OCI-LY7 (cell line): Measurements from ENCODE around the gene IBTK. TPM values are rescaled to one million over a fixed set of nuclear protein-coding genes. Genes with fewer than 3 reads are reported as not detected.
"Not testable (repeated sequence)": the region's sequence is repeated elsewhere in the genome, so short reads cannot be mapped to it uniquely, and the experiment has no call there.

ENCODE experiments used
- BruUV-seq: library from RNA; stranded (reverse); fragments of 400-500 nt; replicated peaks from 2 replicates; lab custom pipeline; 2021; lab: Mats Ljungman, UMichigan
- CTCF ChIA-PET: fragments of 300-600 bp; sonication (Branson Sonifier 250); formaldehyde crosslinking; loops from one replicate; lab custom pipeline; 2022; ENCODE audit warnings: antibody characterized with exemption; ENCODE audit not compliant: unreplicated experiment; lab: Charles Lee
- POLR2A ChIA-PET: fragments of 300-600 bp; sonication (Branson Sonifier 250); formaldehyde crosslinking; loops from one replicate; lab custom pipeline; 2022; ENCODE audit warnings: antibody characterized with exemption; lab: Charles Lee
- DNase-seq: peaks from one replicate; pipeline ENCODE4 v3.0.0-alpha.2; 2015; ENCODE audit warnings: low spot score
- H2AFZ ChIP-seq: fragments of 200-600 bp; sonication (generic), shearing (Covaris generic); 2 replicates; pipeline ENCODE4 v1.6.1; 2014; ENCODE audit warnings: mild to moderate bottlenecking, antibody characterized with exemption, low read length, moderate library complexity
- H3K27ac ChIP-seq: fragments of 200-600 bp; sonication (generic); 2 replicates; pipeline ENCODE4 v1.5.1; 2014; ENCODE audit warnings: mixed run types, low read depth, mild to moderate bottlenecking, moderate library complexity, low read length, inconsistent platforms; ENCODE audit not compliant: poor library complexity, severe bottlenecking
- H3K36me3 ChIP-seq: fragments of 200-600 bp; sonication (generic); 2 replicates; pipeline ENCODE4 v1.6.1; 2014; ENCODE audit warnings: mild to moderate bottlenecking, antibody characterized with exemption, low read length, moderate library complexity, mixed read lengths; ENCODE audit not compliant: insufficient read depth
- H3K4me1 ChIP-seq: fragments of 200-600 bp; sonication (generic); 2 replicates; pipeline ENCODE4 v1.5.1; 2014; ENCODE audit warnings: mild to moderate bottlenecking, low read length; ENCODE audit not compliant: insufficient read depth, poor library complexity, severe bottlenecking
- H3K4me2 ChIP-seq: fragments of 200-600 bp; sonication (generic); 2 replicates; pipeline ENCODE4 v1.6.1; 2014; ENCODE audit warnings: mild to moderate bottlenecking, low read length
- H3K4me3 ChIP-seq: fragments of 200-600 bp; sonication (generic); 2 replicates; pipeline ENCODE4 v1.5.1; 2014; ENCODE audit warnings: mild to moderate bottlenecking, low read depth, low read length; ENCODE audit not compliant: poor library complexity, severe bottlenecking
- H3K79me2 ChIP-seq: fragments of 200-600 bp; sonication (generic); 2 replicates; pipeline ENCODE4 v1.6.1; 2016; ENCODE audit warnings: low read depth, mild to moderate bottlenecking, low read length, moderate library complexity, mixed read lengths; ENCODE audit not compliant: insufficient read depth
- H3K9me2 ChIP-seq: fragments of 200-600 bp; sonication (generic); 2 replicates; pipeline ENCODE4 v1.6.1; 2016; ENCODE audit warnings: mild to moderate bottlenecking, low read length, mixed read lengths; ENCODE audit not compliant: insufficient read depth
- H3K9me3 ChIP-seq: fragments of 200-600 bp; sonication (generic); 2 replicates; pipeline ENCODE4 v1.6.1; 2014; ENCODE audit warnings: mild to moderate bottlenecking, mixed run types, low read length, mixed read lengths
- H4K20me1 ChIP-seq: fragments of 200-600 bp; sonication (generic); 2 replicates; pipeline ENCODE4 v1.6.1; 2014; ENCODE audit warnings: mild to moderate bottlenecking, antibody characterized with exemption, low read length, moderate library complexity, mixed read lengths; ENCODE audit not compliant: insufficient read depth
- CTCF ChIP-seq: fragments of 200-600 bp; sonication (generic); conservative IDR thresholded peaks from 2 replicates; pipeline ENCODE4 v1.5.1; 2014; ENCODE audit warnings: mild to moderate bottlenecking, antibody characterized with exemption, low read length, moderate library complexity, mixed read lengths
- EZH2phosphoT487 ChIP-seq: fragments of 200-600 bp; sonication (generic); IDR thresholded peaks from 2 replicates; pipeline ENCODE4 v1.6.1; 2018; ENCODE audit warnings: low read depth, borderline replicate concordance, mild to moderate bottlenecking, mixed run types, antibody characterized with exemption, low read length, moderate library complexity, mixed read lengths
- intact Hi-C: fragments of 100-400 bp; cut with micrococcal nuclease; formaldehyde crosslinking; loops from one replicate; pipeline ENCODE4 v1.10.0; 2022; ENCODE audit not compliant: unreplicated experiment
- total RNA-seq, 2 experiments: library from RNA; depleted of rRNA in 1 of 2; stranded (reverse); fragments of >200 nt in 1 of 2; shearing (Covaris generic) in 1 of 2; gene quantifications; 2 replicates each; pipeline ENCODE4 v1.2.3, GENCODE V29; 2014 to 2022

IBTK gene
- total RNA-seq, 2 experiments from 2014 or later, result 18.6 to 31.0 TPM

DNA sequence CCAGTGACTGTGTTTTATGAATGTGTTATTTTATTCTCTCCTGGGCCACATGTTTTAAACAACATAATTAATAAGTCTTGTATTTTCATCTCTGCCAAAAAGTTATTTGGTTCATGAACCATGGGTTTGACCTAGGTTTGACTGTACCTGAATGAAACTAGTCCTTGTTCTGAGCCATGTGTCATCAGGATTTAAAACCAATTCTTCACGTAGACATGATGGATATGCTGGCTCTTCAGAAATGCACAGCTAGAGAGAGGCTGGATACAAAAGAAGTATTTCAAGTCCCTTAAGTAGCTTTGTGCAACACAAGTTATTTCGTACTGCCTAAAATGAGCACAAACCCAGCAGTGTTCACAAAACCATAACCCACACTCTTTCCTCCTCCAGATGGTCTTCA, 116.1 kb downstream of the IBTK start:
- H3K4me3 ChIP-seq, result no peak overlapping the region
- ChIA-PET CTCF (no interaction called here), POLR2A (interaction anchor here (0.6 kb wide), 1 partner anchor 1971 kb away, joined by 3 read pairs; no protein-coding TSS in a partner anchor)
- no peak overlapping the region for H2AFZ ChIP-seq
- H3K4me1 ChIP-seq, result no peaks in the 10 kb centered on the region
- no peak overlapping the region for H3K4me2 ChIP-seq
- H3K79me2 ChIP-seq, result no peaks in the 10 kb centered on the region
- no peaks in the 10 kb centered on the region for H3K9me3 ChIP-seq
- no TSS peak for BruUV-seq
- no peak for DNase-seq
- H4K20me1 ChIP-seq, result no peaks in the 10 kb centered on the region
- no peak overlapping the region for H3K27ac ChIP-seq
- H3K36me3 ChIP-seq, result no peaks in the 10 kb centered on the region
- intact Hi-C loops, result no loop called here
- TF ChIP-seq CTCF, result no peak
- no peak for TF ChIP-seq EZH2phosphoT487
- no peaks in the 10 kb centered on the region for H3K9me2 ChIP-seq

DNA sequence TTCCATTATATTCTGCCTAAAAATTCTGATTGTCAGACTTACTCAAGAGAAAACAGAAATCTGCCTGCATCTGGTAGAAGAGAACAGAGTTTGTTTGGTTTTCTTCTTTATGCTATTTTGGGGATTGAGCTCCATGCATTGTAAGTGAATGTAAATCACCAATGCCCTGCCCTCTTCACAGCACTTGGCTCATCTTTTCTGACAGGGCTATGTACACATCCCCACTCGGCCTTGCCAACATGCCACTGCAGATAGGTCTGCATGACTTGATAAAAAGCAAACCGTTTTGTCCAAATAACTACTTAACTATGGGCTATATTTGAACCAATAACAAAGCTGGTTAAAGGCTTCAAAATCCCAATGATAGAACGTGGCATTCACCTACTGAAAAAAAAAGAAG, 117.7 kb downstream of the IBTK start:
- no peaks in the 10 kb centered on the region for H3K9me3 ChIP-seq
- no peak overlapping the region for H3K27ac ChIP-seq
- no peak overlapping the region for H3K4me3 ChIP-seq
- H3K79me2 ChIP-seq, result no peaks in the 10 kb centered on the region
- H3K4me2 ChIP-seq, result no peak overlapping the region
- DNase-seq, result no peak
- H2AFZ ChIP-seq, result no peak overlapping the region
- H3K36me3 ChIP-seq, result no peaks in the 10 kb centered on the region
- H3K4me1 ChIP-seq, result no peaks in the 10 kb centered on the region
- H4K20me1 ChIP-seq, result no peaks in the 10 kb centered on the region
- no TSS peak for BruUV-seq
- TF ChIP-seq EZH2phosphoT487 (no peak), CTCF (no peak)
- no peaks in the 10 kb centered on the region for H3K9me2 ChIP-seq
- POLR2A ChIA-PET, result interaction anchor here (0.6 kb wide), 1 partner anchor 103 kb away, joined by 8 read pairs; no protein-coding TSS in a partner anchor
- intact Hi-C loops, result no loop called here
- CTCF ChIA-PET, result no interaction called here

DNA sequence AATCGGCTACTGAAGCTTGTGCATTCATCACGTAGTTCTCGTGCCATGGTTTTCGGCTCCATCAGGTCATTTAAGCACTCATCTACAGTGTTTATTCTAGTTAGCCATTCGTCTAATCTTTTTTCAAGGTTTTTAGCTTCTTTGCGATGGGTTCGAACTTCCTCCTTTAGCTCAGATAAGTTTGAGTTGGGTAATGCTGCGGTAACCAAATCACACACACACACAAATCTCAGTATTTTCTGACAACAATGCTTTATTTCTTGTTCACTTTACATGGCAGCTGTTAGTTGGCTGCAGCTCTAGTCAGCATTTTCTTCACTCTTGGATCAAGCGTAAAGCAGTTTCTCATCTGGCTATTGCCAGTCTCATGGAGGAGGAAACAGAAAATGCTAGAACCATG, 118.6 kb downstream of the IBTK start:
- H3K79me2 ChIP-seq, H3K27ac ChIP-seq, H3K9me2 ChIP-seq, BruUV-seq, H3K4me3 ChIP-seq, H3K36me3 ChIP-seq, H3K4me2 ChIP-seq, POLR2A ChIA-PET, intact Hi-C loops, H3K9me3 ChIP-seq, DNase-seq, H4K20me1 ChIP-seq, H2AFZ ChIP-seq, H3K4me1 ChIP-seq, CTCF ChIA-PET: not testable (repeated sequence)
